Measurements from ENCODE around the gene HEYL.

Gene HEYL

DNA sequence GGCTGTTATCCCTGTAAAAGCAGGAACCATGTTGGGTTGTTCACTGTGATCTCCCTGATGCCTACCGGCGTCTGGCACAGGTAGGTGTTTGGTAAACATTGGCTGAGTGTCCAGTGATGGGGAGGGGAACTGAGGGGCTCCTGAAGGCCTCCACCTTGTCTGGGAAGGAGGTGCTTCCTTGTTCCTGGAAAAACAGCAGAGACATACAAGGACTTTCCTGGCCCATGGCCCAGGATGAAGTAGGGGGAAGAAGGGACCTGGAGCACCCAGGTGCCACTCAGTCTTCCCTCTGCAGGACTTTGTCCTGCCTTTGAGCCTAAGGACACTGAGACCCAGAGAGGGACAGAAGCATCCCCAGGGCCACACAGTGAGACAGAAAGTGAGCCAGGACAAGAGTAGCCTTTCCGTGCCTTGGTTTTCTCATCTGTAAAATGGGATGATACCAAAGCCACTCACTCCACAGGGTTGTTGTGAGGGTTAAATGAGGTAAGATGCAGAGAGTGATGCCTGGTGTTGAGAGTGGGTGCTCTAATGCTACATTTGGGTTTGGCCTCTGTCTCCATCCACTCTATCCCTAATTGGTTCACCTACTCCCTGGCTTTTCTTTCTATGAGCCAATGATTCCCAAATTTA lies 6.1 kb upstream of the HEYL start:
- no peaks in the 10 kb centered on the region for H3K27me3 ChIP-seq
- no peak overlapping the region for H3K9ac ChIP-seq
- peaks cover 68% of the 10 kb centered on the region for H3K4me1 ChIP-seq

DNA sequence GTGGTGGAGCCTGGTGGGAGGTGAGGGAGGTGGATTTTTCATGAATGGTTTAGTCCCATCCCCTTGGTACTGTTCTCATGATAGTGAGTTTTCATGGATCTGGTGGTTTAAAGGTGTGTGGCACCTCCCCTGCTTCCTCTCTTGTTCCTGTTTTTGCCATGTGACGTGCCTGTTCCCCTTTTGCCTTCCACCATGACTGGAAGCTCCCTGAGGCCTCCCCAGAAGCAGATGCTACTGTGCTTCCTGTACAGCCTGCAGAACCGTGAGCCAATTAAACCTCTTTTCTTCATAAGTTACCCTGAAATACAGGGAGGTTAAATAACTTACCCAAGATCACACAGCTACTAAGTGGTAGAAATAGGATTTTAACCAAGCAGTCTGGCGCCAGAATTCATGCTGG lies 4.3 kb upstream of the HEYL start:
- H3K9ac ChIP-seq = no peak overlapping the region
- H3K4me3 ChIP-seq = no peak overlapping the region
- H3K27me3 ChIP-seq = no peaks in the 10 kb centered on the region
- no peaks in the 10 kb centered on the region for H3K36me3 ChIP-seq
- TF ChIP-seq Cebpa-rat (IDR thresholded peaks at IDR 0.05) = no peak
- no peak overlapping the region for H3K4me2 ChIP-seq
- no peaks in the 10 kb centered on the region for H4K20me1 ChIP-seq
- H3K27ac ChIP-seq = no peak overlapping the region; the same call in 1 of the 2 replicates
- H3K9me3 ChIP-seq = no peaks in the 10 kb centered on the region
- peaks cover 80% of the 10 kb centered on the region for H3K4me1 ChIP-seq

More for the DNA sequence above, 6.1 kb upstream of the HEYL start:
- H3K4me3 ChIP-seq = no peak overlapping the region
- TF ChIP-seq Cebpa-rat (IDR thresholded peaks at IDR 0.05) = no peak
- H3K27ac ChIP-seq = peak overlapping the region; percentile 52
- no peaks in the 10 kb centered on the region for H3K36me3 ChIP-seq
- H4K20me1 ChIP-seq = no peaks in the 10 kb centered on the region
- no peaks in the 10 kb centered on the region for H3K9me3 ChIP-seq
- H3K4me2 ChIP-seq = peak overlapping the region; percentile 83

DNA sequence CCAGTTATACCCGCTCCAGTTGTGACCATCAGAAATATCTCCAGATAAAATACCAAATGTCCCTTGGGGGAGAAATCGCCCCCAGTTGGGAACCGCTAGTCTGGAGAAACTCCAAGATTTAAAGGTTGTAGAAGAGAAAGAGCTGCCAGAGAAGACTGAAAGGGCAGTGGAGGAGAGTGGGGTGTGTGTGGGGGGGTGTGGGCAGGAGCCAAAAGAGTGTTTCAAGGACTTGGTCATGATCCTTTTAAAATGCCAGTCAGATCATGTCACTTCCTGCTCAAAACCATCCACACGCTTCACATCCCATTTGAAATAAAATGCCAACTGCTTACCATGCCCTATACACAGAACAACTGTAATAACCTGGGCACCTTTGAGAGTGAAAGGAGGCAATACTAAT lies 3.4 kb upstream of the HEYL start:
- TF ChIP-seq Cebpa-rat (IDR thresholded peaks at IDR 0.05) = no peak
- peak overlapping the region; percentile 25 for H3K27ac ChIP-seq
- peak overlapping the region; percentile 74 for H3K4me2 ChIP-seq
- H3K4me1 ChIP-seq = peaks cover 80% of the 10 kb centered on the region
- no peaks in the 10 kb centered on the region for H3K27me3 ChIP-seq
- no peaks in the 10 kb centered on the region for H4K20me1 ChIP-seq
- H3K9me3 ChIP-seq = no peaks in the 10 kb centered on the region
- H3K36me3 ChIP-seq = no peaks in the 10 kb centered on the region
- no peak overlapping the region for H3K9ac ChIP-seq
- H3K4me3 ChIP-seq = no peak overlapping the region

DNA sequence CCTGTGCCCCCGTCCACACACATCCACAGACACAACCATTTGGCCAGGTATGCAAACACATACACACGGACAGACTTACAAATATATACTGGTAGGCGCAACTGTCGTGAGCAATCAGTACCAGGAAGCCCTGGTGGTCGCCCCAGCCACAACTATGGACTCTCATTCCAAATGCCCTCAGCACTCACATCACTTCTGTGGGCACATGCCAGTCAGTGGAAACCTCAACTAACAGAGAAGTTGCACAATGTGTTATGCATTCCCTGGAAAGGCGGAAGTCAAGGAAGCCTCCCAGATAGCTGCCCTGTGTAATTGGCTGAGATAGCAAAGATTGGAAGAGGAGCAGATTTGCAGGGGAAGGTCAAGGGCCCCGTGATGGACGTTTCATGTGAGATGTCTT lies 1.4 kb upstream of the HEYL start:
- Histone ChIP-seq H3K27me3 (no peaks in the 10 kb centered on the region), H3K4me2 (no peak overlapping the region), H3K4me1 (peaks cover 80% of the 10 kb centered on the region), H3K9ac (no peak overlapping the region), H3K4me3 (no peak overlapping the region), H4K20me1 (no peaks in the 10 kb centered on the region), H3K27ac (no peak overlapping the region), H3K9me3 (no peaks in the 10 kb centered on the region), H3K36me3 (no peaks in the 10 kb centered on the region)
- TF ChIP-seq Cebpa-rat (IDR thresholded peaks at IDR 0.05) = no peak

DNA sequence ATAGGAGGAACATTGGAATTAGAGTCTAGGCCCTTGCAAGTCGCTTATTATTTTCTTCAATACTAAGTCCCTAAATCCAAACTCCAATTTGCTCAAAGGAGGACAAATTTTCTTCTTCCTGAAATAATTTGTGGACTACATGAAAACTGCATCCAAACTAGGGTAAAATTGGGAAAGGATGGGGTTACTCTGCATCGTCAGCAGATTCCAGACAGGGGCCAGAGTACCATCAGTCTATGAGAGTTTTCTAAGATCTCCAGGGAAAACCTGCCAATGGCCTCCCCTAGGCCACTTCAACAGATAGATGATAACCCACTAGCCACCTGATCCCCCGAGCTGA lies 508 bp downstream of the HEYL start:
- Histone ChIP-seq H3K4me2 (peak overlapping the region; percentile 94), H3K36me3 (no peaks in the 10 kb centered on the region), H4K20me1 (no peaks in the 10 kb centered on the region), H3K9me3 (no peaks in the 10 kb centered on the region), H3K4me3 (peak overlapping the region; percentile 80), H3K9ac (peak overlapping the region; percentile 80), H3K27ac (peak overlapping the region; percentile 73), H3K4me1 (peaks cover 80% of the 10 kb centered on the region), H3K27me3 (no peaks in the 10 kb centered on the region)
- no peak for TF ChIP-seq Cebpa-rat (IDR thresholded peaks at IDR 0.05)

DNA sequence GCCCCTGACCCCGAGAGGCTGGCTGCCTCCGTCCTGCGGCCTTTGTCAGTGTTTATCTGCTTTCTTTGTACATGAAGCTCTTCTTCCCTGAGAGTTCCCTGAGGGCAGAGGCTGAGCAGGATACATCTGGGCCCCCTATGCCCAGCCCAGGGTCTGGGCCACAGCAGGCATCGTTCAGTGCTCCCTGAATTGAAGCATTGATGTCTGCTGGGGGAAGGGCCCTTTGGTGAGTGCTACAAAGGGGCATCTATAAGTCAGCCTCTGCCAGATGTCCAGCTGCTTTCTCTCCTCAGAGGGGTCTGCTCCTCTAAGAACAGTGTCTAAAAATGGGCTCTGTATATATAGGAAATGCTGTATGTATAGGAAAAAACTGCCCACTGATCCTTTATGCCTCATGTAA lies 2.1 kb downstream of the HEYL start:
- Histone ChIP-seq H3K4me3 (peak overlapping the region; percentile 11; the same call in 1 of the 2 replicates), H3K4me2 (peak overlapping the region; percentile 94), H3K27ac (peak overlapping the region; percentile 41), H3K36me3 (peaks cover 4% of the 10 kb centered on the region; the same call in 1 of the 2 replicates), H3K9me3 (no peaks in the 10 kb centered on the region), H3K27me3 (no peaks in the 10 kb centered on the region), H3K9ac (peak overlapping the region; percentile 38; the same call in 1 of the 2 replicates), H3K4me1 (peaks cover 80% of the 10 kb centered on the region), H4K20me1 (no peaks in the 10 kb centered on the region)
- TF ChIP-seq Cebpa-rat (IDR thresholded peaks at IDR 0.05) = no peak

DNA sequence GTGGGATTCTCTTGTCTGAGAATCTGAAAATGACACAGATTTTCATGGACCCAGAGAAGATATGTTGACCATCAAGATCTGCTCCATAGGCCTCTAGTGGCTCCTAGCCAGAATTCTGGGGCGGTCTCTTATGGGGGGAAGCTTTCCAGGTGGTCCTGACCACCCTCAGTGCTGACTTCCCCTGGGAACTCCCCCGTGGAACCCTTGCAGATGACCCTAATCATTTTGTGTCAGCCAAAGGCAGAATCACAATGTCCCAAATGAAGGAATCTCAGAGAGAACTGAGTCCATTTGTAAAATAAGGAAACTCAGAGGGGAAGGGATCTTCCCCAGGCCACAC lies 3.6 kb downstream of the HEYL start:
- H4K20me1 ChIP-seq = no peaks in the 10 kb centered on the region
- H3K27me3 ChIP-seq = no peaks in the 10 kb centered on the region
- no peak for TF ChIP-seq Cebpa-rat (IDR thresholded peaks at IDR 0.05)
- H3K4me1 ChIP-seq = peaks cover 92% of the 10 kb centered on the region
- H3K36me3 ChIP-seq = peaks cover 19% of the 10 kb centered on the region
- peak overlapping the region; percentile 53 for H3K4me2 ChIP-seq
- H3K9me3 ChIP-seq = no peaks in the 10 kb centered on the region
- no peak overlapping the region for H3K4me3 ChIP-seq
- no peak overlapping the region; the same call in 1 of the 2 replicates for H3K27ac ChIP-seq
- H3K9ac ChIP-seq = no peak overlapping the region

DNA sequence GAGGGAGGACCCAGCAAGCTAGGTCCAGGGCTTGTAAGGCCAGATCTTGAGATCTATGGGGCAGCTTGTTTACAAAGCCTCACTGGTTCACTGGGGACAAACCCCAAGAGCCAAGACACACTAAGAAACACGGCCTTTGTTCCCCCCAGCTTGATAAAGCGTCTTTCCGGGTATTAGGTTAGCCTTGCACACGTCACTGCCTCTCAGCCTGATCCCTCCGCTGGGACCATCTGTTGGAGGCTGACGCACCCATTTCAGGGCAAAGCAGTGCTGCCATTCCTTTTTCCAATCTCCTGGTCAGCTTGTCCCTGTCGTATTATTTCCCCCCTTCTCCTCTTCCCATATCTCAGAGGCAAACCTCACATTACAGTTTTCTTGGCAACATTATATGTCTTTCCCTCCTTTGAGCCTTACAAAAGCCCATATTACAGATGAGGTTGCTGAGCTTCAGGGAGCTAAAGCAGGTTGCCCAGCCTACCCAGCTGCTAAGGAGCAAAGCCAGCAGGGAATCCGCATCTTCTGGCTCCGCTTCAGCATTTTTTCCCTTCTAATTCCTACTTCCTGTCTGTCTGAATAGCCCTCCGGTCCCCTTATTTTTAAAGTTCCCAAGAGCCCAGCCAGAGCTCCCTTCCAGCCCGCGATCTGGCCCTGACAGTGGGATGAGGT lies 4.1 kb downstream of the HEYL start:
- H3K9me3 ChIP-seq = no peaks in the 10 kb centered on the region
- no peak for TF ChIP-seq Cebpa-rat (IDR thresholded peaks at IDR 0.05)
- no peak overlapping the region for H3K9ac ChIP-seq
- peaks cover 24% of the 10 kb centered on the region for H3K36me3 ChIP-seq
- H3K4me3 ChIP-seq = no peak overlapping the region
- H4K20me1 ChIP-seq = no peaks in the 10 kb centered on the region
- H3K27ac ChIP-seq = peak overlapping the region; percentile 24; the same call in 1 of the 2 replicates
- H3K27me3 ChIP-seq = no peaks in the 10 kb centered on the region
- H3K4me2 ChIP-seq = peak overlapping the region; percentile 53
- peaks cover 94% of the 10 kb centered on the region for H3K4me1 ChIP-seq

DNA sequence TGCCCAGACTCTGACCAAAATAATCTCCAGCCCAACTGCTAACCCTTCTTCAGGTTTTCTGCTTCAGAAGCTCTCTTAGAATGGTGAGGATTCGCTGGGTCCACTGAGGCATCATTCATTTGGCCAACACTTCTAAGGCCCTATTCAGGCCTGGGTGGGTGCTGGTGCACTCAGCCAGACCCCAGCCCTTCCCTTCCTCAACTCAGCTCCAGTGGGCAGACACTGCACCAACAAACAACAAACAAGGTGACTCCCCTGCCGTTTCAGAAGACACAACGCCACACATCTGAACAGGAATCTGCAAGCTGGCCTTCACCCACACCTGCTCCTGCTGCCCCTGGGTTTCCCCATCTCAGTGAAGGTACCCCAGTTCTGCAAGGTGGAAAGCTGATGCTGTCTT lies 6.0 kb downstream of the HEYL start:
- Histone ChIP-seq H4K20me1 (no peaks in the 10 kb centered on the region), H3K27ac (peak overlapping the region; percentile 46; the same call in 1 of the 2 replicates), H3K4me1 (peaks cover 86% of the 10 kb centered on the region), H3K4me3 (no peak overlapping the region), H3K27me3 (no peaks in the 10 kb centered on the region), H3K9me3 (no peaks in the 10 kb centered on the region), H3K9ac (no peak overlapping the region), H3K36me3 (peaks cover 43% of the 10 kb centered on the region), H3K4me2 (peak overlapping the region; percentile 23)
- no peak for TF ChIP-seq Cebpa-rat (IDR thresholded peaks at IDR 0.05)

DNA sequence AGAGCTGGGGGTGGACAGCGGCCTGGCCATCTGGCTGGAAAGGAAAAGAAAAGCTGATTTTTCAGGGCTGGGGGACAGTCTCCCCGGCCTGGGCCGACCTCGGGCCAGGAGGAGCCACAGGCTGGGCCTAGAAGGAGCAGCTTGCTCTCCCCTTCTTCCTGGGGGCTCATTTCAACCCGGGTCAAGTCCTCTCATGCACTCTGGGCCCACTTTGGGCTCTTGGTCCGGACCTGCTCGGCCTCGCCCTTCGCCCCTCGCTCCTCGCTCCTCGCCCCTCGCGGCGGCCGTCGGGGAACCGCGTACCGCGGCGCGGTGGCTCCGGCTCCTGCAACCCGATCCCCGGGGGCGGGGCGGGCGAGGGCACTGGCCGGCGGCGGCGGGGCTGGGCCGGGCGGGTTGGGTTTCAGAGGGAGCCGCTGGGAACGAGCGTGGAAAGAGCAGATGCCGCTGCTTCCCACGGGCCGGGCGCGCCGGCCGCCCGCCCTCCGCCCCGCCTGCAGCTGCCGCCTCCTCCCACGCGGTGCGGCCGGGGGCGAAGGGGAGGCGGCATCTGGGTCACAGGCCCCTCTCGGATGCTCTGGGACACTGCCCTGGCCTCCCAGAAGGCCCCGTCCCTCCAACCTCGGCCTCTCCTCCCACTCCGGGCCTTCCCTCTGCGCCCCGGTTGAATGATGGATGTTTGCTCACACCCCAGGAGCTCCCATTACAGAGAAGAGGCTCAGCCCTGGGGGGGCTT lies 6.6 kb downstream of the HEYL start:
- no peaks in the 10 kb centered on the region for H3K27me3 ChIP-seq
- TF ChIP-seq Cebpa-rat (IDR thresholded peaks at IDR 0.05) = no peak
- peaks cover 81% of the 10 kb centered on the region for H3K4me1 ChIP-seq
- peak overlapping the region; percentile 42 for H3K4me2 ChIP-seq
- peaks cover 49% of the 10 kb centered on the region for H3K36me3 ChIP-seq
- no peak overlapping the region for H3K9ac ChIP-seq
- peak overlapping the region; percentile 64 for H3K27ac ChIP-seq
- H3K9me3 ChIP-seq = no peaks in the 10 kb centered on the region
- no peak overlapping the region for H3K4me3 ChIP-seq
- H4K20me1 ChIP-seq = no peaks in the 10 kb centered on the region

All from BLaER1 (cell line).